WTC11 (cell line): Measurements from ENCODE around the gene GRN. TPM values are rescaled to one million over a fixed set of nuclear protein-coding genes. Genes with fewer than 3 reads are reported as not detected.

Experiments used
- ATAC-seq: fragments of 200-7000 bp; cut with Tn5 transposase; 2 replicates; pipeline ENCODE4 v1.10.0; 2021; ENCODE audit warnings: mild to moderate bottlenecking, moderate library complexity
- CTCF ChIA-PET: fragments of 300-600 bp; sonication (Branson Sonifier 250); formaldehyde crosslinking; loops from one replicate; lab custom pipeline; 2021; ENCODE audit warnings: antibody characterized with exemption; lab: Charles Lee
- POLR2A ChIA-PET: fragments of 350-600 bp; sonication (Branson Sonifier 250); formaldehyde crosslinking; loops from one replicate; lab custom pipeline; 2021; ENCODE audit warnings: antibody characterized with exemption; lab: Charles Lee
- DNase-seq: peaks from one replicate; pipeline ENCODE4 v3.0.0; 2021; ENCODE audit warnings: low spot score
- H3K27ac Mint-ChIP-seq: 2 replicates; pipeline ENCODE4 v1.8.0; 2021; ENCODE audit warnings: mixed read lengths
- H3K27me3 Mint-ChIP-seq: 2 replicates; pipeline ENCODE4 v1.8.0; 2021; ENCODE audit warnings: low read depth, mild to moderate bottlenecking, moderate library complexity, mixed read lengths
- H3K36me3 Mint-ChIP-seq: 2 replicates; pipeline ENCODE4 v1.8.0; 2021; ENCODE audit warnings: mixed read lengths
- H3K4me1 Mint-ChIP-seq: 2 replicates; pipeline ENCODE4 v1.8.0; 2022; ENCODE audit warnings: mixed read lengths
- H3K4me3 Mint-ChIP-seq: 2 replicates; pipeline ENCODE4 v1.8.0; 2021; ENCODE audit warnings: mild to moderate bottlenecking, moderate library complexity, mixed read lengths
- H3K9me3 Mint-ChIP-seq: 2 replicates; pipeline ENCODE4 v1.8.0; 2021; ENCODE audit warnings: mixed read lengths
- ARID4B ChIP-seq: sonication (generic); formaldehyde crosslinking; IDR thresholded peaks from 2 replicates; pipeline ENCODE4 v1.8.0; 2023; ENCODE audit warnings: missing genetic modification reagents, mild to moderate bottlenecking, borderline replicate concordance
- ELF4 ChIP-seq: sonication (generic); formaldehyde crosslinking; IDR thresholded peaks from 2 replicates; pipeline ENCODE4 v1.8.1; 2022; ENCODE audit warnings: low read depth, mild to moderate bottlenecking, moderate library complexity, missing genetic modification reagents
- EMX1 ChIP-seq: fragments of 250-450 bp; sonication (Bioruptor Pico); IDR thresholded peaks from 2 replicates; pipeline ENCODE4 v1.8.0; 2021; ENCODE audit warnings: mild to moderate bottlenecking
- HMGA2 ChIP-seq: fragments of 250-450 bp; sonication (Bioruptor Pico); IDR thresholded peaks from 2 replicates; pipeline ENCODE4 v1.4.0; 2021; ENCODE audit warnings: mild to moderate bottlenecking, moderate library complexity
- MLX ChIP-seq: sonication (generic); formaldehyde crosslinking; IDR thresholded peaks from 2 replicates; pipeline ENCODE4 v1.8.1; 2023; ENCODE audit warnings: mild to moderate bottlenecking, missing genetic modification reagents, moderate library complexity
- NFYB ChIP-seq: sonication (generic); formaldehyde crosslinking; conservative IDR thresholded peaks from 2 replicates; pipeline ENCODE4 v1.8.0; 2022; ENCODE audit warnings: low read depth, missing genetic modification reagents
- NR2C2 ChIP-seq: sonication (generic); formaldehyde crosslinking; IDR thresholded peaks from 2 replicates; pipeline ENCODE4 v1.8.0; 2022; ENCODE audit warnings: mild to moderate bottlenecking, missing genetic modification reagents
- RORB ChIP-seq: fragments of 250-450 bp; sonication (Bioruptor Pico); IDR thresholded peaks from 2 replicates; pipeline ENCODE4 v1.9.0; 2021; ENCODE audit warnings: mild to moderate bottlenecking
- TCF7 ChIP-seq: sonication (generic); formaldehyde crosslinking; IDR thresholded peaks from 2 replicates; pipeline ENCODE4 v1.8.0; 2022; ENCODE audit warnings: mild to moderate bottlenecking, low read depth, missing genetic modification reagents, moderate library complexity
- ZBTB21 ChIP-seq: sonication (generic); formaldehyde crosslinking; IDR thresholded peaks from 2 replicates; pipeline ENCODE4 v1.8.1; 2023; ENCODE audit warnings: mild to moderate bottlenecking, missing genetic modification reagents, borderline replicate concordance
- ZNF263 ChIP-seq: sonication (generic); formaldehyde crosslinking; IDR thresholded peaks from 2 replicates; pipeline ENCODE4 v1.8.1; 2022; ENCODE audit warnings: low read depth, mild to moderate bottlenecking, moderate library complexity, missing genetic modification reagents
- ZNF671 ChIP-seq: fragments of 250-450 bp; sonication (Bioruptor Pico); IDR thresholded peaks from 2 replicates; pipeline ENCODE4 v1.8.0; 2021; ENCODE audit warnings: mild to moderate bottlenecking
- total RNA-seq: library from RNA; stranded (reverse); gene quantifications from 3 replicates; pipeline ENCODE4 v1.2.3, GENCODE V29; 2021
- TF ChIP-seq, protein P1 (sequence below): sonication (generic); formaldehyde crosslinking; IDR thresholded peaks from 2 replicates; pipeline ENCODE4 v1.8.1; 2022; ENCODE audit warnings: missing genetic modification reagents, borderline replicate concordance
- TF ChIP-seq, protein P2 (sequence below): sonication (generic); formaldehyde crosslinking; IDR thresholded peaks from 2 replicates; pipeline ENCODE4 v1.8.1; 2023; ENCODE audit warnings: mild to moderate bottlenecking, missing genetic modification reagents
- TF ChIP-seq, protein P3 (sequence below): fragments of 200-600 bp; IDR thresholded peaks from 2 replicates; pipeline ENCODE4 v1.8.0; 2022; ENCODE audit warnings: antibody characterized with exemption
- TF ChIP-seq, protein P4 (sequence below): sonication (generic); formaldehyde crosslinking; conservative IDR thresholded peaks from 2 replicates; pipeline ENCODE4 v1.8.1; 2022; ENCODE audit warnings: mild to moderate bottlenecking, missing genetic modification reagents
- TF ChIP-seq, protein P5 (sequence below): fragments of 250-450 bp; sonication (Bioruptor Pico); IDR thresholded peaks from 2 replicates; pipeline ENCODE4 v1.9.0; 2021; ENCODE audit warnings: mild to moderate bottlenecking
- TF ChIP-seq, protein P6 (sequence below): sonication (generic); formaldehyde crosslinking; IDR thresholded peaks from 2 replicates; pipeline ENCODE4 v1.8.1; 2023; ENCODE audit warnings: mild to moderate bottlenecking, missing genetic modification reagents, borderline replicate concordance

GRN gene
- total RNA-seq, 1 experiment from 2014 or later, result 177 TPM

GRCh38 chr17:44334727-44335126 is 10.4 kb upstream of the GRN start (continued):
- no peak for TF ChIP-seq ARID4B (CRISPR knock-in tag)
- TF ChIP-seq, protein P1, sequence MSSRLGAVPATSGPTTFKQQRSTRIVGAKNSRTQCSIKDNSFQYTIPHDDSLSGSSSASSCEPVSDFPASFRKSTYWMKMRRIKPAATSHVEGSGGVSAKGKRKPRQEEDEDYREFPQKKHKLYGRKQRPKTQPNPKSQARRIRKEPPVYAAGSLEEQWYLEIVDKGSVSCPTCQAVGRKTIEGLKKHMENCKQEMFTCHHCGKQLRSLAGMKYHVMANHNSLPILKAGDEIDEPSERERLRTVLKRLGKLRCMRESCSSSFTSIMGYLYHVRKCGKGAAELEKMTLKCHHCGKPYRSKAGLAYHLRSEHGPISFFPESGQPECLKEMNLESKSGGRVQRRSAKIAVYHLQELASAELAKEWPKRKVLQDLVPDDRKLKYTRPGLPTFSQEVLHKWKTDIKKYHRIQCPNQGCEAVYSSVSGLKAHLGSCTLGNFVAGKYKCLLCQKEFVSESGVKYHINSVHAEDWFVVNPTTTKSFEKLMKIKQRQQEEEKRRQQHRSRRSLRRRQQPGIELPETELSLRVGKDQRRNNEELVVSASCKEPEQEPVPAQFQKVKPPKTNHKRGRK (CRISPR knock-in tag), result no peak
- no peak for TF ChIP-seq TCF7 (CRISPR knock-in tag)
- no peak for TF ChIP-seq NR2C2 (CRISPR knock-in tag)
- TF ChIP-seq EMX1 (CRISPR knock-in tag), result no peak
- no peak for TF ChIP-seq HMGA2
- TF ChIP-seq, protein P2, sequence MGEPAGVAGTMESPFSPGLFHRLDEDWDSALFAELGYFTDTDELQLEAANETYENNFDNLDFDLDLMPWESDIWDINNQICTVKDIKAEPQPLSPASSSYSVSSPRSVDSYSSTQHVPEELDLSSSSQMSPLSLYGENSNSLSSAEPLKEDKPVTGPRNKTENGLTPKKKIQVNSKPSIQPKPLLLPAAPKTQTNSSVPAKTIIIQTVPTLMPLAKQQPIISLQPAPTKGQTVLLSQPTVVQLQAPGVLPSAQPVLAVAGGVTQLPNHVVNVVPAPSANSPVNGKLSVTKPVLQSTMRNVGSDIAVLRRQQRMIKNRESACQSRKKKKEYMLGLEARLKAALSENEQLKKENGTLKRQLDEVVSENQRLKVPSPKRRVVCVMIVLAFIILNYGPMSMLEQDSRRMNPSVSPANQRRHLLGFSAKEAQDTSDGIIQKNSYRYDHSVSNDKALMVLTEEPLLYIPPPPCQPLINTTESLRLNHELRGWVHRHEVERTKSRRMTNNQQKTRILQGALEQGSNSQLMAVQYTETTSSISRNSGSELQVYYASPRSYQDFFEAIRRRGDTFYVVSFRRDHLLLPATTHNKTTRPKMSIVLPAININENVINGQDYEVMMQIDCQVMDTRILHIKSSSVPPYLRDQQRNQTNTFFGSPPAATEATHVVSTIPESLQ, result no peak
- TF ChIP-seq, protein P3, sequence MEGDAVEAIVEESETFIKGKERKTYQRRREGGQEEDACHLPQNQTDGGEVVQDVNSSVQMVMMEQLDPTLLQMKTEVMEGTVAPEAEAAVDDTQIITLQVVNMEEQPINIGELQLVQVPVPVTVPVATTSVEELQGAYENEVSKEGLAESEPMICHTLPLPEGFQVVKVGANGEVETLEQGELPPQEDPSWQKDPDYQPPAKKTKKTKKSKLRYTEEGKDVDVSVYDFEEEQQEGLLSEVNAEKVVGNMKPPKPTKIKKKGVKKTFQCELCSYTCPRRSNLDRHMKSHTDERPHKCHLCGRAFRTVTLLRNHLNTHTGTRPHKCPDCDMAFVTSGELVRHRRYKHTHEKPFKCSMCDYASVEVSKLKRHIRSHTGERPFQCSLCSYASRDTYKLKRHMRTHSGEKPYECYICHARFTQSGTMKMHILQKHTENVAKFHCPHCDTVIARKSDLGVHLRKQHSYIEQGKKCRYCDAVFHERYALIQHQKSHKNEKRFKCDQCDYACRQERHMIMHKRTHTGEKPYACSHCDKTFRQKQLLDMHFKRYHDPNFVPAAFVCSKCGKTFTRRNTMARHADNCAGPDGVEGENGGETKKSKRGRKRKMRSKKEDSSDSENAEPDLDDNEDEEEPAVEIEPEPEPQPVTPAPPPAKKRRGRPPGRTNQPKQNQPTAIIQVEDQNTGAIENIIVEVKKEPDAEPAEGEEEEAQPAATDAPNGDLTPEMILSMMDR, result no peak
- no peak for TF ChIP-seq MLX (CRISPR knock-in tag)

GRCh38 chr17:44335564-44335963 is 9.5 kb upstream of the GRN start:
- TF ChIP-seq, protein P4, sequence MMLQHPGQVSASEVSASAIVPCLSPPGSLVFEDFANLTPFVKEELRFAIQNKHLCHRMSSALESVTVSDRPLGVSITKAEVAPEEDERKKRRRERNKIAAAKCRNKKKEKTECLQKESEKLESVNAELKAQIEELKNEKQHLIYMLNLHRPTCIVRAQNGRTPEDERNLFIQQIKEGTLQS, result no peak
- TF ChIP-seq ELF4 (no peak), ZNF263 (no peak), ZBTB21 (CRISPR knock-in tag) (no peak), NFYB (CRISPR knock-in tag) (no peak), RORB (CRISPR knock-in tag) (no peak), ZNF671 (CRISPR knock-in tag) (no peak), TCF7 (CRISPR knock-in tag) (no peak)
- TF ChIP-seq, protein P5, sequence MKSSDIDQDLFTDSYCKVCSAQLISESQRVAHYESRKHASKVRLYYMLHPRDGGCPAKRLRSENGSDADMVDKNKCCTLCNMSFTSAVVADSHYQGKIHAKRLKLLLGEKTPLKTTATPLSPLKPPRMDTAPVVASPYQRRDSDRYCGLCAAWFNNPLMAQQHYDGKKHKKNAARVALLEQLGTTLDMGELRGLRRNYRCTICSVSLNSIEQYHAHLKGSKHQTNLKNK (CRISPR knock-in tag), result no peak
- TF ChIP-seq, protein P6, sequence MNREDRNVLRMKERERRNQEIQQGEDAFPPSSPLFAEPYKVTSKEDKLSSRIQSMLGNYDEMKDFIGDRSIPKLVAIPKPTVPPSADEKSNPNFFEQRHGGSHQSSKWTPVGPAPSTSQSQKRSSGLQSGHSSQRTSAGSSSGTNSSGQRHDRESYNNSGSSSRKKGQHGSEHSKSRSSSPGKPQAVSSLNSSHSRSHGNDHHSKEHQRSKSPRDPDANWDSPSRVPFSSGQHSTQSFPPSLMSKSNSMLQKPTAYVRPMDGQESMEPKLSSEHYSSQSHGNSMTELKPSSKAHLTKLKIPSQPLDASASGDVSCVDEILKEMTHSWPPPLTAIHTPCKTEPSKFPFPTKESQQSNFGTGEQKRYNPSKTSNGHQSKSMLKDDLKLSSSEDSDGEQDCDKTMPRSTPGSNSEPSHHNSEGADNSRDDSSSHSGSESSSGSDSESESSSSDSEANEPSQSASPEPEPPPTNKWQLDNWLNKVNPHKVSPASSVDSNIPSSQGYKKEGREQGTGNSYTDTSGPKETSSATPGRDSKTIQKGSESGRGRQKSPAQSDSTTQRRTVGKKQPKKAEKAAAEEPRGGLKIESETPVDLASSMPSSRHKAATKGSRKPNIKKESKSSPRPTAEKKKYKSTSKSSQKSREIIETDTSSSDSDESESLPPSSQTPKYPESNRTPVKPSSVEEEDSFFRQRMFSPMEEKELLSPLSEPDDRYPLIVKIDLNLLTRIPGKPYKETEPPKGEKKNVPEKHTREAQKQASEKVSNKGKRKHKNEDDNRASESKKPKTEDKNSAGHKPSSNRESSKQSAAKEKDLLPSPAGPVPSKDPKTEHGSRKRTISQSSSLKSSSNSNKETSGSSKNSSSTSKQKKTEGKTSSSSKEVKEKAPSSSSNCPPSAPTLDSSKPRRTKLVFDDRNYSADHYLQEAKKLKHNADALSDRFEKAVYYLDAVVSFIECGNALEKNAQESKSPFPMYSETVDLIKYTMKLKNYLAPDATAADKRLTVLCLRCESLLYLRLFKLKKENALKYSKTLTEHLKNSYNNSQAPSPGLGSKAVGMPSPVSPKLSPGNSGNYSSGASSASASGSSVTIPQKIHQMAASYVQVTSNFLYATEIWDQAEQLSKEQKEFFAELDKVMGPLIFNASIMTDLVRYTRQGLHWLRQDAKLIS (CRISPR knock-in tag), result no peak
- H3K27ac Mint-ChIP-seq, result no peak overlapping the region
- ChIA-PET POLR2A (no interaction called here), CTCF (interaction anchor here (0.9 to 7.4 kb wide), 5 partner anchors 9 to 133 kb away, joined by 3 to 78 read pairs (median 8); partner anchors contain the start of gene GRN)
- ATAC-seq (no peak), DNase-seq (no peak)
- H3K9me3 Mint-ChIP-seq, result no peaks in the 10 kb centered on the region
- H3K4me1 Mint-ChIP-seq, result peaks cover 12% of the 10 kb centered on the region; the same call in 1 of the 2 replicates
- peaks cover 5% of the 10 kb centered on the region for H3K27me3 Mint-ChIP-seq
- H3K36me3 Mint-ChIP-seq, result no peaks in the 10 kb centered on the region
- no peak overlapping the region for H3K4me3 Mint-ChIP-seq
